Measurements from ENCODE around the gene NHS.

DNA sequence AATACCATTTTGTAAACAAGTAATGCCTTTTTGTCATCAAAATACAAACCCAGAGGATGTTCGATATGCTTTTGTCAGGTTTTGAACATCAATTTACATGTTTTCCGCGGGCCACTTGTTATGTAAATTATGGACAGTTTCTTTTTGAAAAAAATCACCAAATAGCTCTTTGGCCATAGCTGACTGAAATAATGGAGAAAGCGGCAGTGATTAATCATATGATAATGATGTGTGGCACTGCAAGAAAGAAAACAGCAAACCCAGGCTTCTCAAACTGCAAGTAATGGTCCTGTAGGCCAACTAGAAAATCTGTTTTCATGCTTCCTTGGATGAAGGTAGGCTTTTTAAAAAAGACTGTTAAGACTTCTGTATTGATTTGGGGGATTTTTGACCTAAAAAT, 346.7 kb downstream of the NHS start:
- TF ChIP-seq, protein P1, sequence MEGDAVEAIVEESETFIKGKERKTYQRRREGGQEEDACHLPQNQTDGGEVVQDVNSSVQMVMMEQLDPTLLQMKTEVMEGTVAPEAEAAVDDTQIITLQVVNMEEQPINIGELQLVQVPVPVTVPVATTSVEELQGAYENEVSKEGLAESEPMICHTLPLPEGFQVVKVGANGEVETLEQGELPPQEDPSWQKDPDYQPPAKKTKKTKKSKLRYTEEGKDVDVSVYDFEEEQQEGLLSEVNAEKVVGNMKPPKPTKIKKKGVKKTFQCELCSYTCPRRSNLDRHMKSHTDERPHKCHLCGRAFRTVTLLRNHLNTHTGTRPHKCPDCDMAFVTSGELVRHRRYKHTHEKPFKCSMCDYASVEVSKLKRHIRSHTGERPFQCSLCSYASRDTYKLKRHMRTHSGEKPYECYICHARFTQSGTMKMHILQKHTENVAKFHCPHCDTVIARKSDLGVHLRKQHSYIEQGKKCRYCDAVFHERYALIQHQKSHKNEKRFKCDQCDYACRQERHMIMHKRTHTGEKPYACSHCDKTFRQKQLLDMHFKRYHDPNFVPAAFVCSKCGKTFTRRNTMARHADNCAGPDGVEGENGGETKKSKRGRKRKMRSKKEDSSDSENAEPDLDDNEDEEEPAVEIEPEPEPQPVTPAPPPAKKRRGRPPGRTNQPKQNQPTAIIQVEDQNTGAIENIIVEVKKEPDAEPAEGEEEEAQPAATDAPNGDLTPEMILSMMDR (IDR thresholded peaks at IDR 0.05), result no peak
- no peak for TF ChIP-seq POLR2A (IDR thresholded peaks at IDR 0.05)
